ENCODE results near the gene ARL5C. TPM values are rescaled to one million over a fixed set of nuclear protein-coding genes. Genes with fewer than 3 reads are reported as not detected.
A peak's percentile ranks its signal among the peaks of the same experiment; 100 is the strongest.

Gene ARL5C, protein sequence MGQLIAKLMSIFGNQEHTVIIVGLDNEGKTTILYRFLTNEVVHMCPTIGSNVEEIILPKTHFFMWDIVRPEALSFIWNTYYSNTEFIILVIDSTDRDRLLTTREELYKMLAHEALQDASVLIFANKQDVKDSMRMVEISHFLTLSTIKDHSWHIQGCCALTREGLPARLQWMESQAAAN
- not detected for polyA plus RNA-seq (2012; ENCODE audit: missing spikeins)

DNA sequence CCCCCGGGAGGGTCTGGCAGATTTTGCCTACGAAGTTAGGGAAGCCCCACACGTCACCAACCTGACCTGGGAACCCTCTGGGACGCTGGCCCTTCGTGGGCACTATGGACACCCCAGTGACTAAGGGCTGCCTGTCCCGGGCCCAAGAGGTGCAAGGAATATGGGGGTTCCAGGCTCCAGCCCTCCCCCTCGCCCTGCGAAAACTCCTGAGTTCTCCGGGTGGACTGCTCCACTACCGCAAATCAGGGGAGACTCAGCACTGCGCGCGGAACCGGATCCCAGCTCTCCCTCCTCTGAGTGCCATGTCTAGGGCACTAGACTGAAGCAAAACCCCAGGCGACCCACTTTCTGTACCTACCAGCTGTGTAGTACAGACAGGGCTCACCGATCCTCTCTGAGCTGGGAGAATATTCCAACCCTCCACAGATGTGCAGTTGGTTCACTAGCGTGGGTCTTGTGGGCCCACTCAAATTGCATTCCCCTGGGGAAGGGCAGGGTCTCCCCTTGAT, at the start of gene ARL5C:
Gene ARL5C, minus strand, starts transcription at position 321 of the 509 bp plus-strand sequence. CDS start 401 bp downstream, outside the sequence.
- FAIRE-seq, result no peak

DNA sequence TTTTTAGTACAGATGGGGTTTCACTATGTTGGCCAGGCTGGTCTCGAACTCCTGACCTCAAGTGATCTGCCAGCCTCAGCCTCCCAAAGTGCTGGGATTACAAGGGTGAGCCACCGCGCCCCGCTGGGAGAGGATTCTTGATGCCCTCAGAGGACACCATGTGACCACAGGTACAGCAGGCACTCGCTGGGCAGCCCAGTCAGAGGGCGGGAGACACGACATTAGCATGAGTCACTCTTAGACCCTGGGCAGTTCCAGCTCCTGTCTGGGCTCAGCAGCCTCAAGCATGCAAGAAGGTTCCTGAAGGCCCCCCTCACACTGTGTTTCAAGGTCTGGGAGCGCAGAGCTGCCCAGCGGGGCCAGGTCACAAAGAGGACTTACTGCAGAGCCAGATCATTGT, 47.9 kb upstream of the ARL5C start:
- no peak for DNase-seq (ENCODE audit: insufficient read length)
- no peak for FAIRE-seq
- TF ChIP-seq POLR2AphosphoS5 (IDR thresholded peaks at IDR 0.05; ENCODE audit: low read depth, low read length), result no peak
- TF ChIP-seq POLR2A (IDR thresholded peaks at IDR 0.05; ENCODE audit: low read depth, low read length), result no peak
- no peak for TF ChIP-seq TAF1 (IDR thresholded peaks at IDR 0.05; ENCODE audit: borderline replicate concordance, low read depth, low read length)

More for the DNA sequence above, at the start of gene ARL5C:
- no peak for TF ChIP-seq POLR2AphosphoS5 (IDR thresholded peaks at IDR 0.05; ENCODE audit: low read depth, low read length)
- TF ChIP-seq POLR2A (IDR thresholded peaks at IDR 0.05; ENCODE audit: low read depth, low read length), result no peak
- no peak for TF ChIP-seq TAF1 (IDR thresholded peaks at IDR 0.05; ENCODE audit: borderline replicate concordance, low read depth, low read length)
- no peak for DNase-seq (ENCODE audit: insufficient read length)

DNA sequence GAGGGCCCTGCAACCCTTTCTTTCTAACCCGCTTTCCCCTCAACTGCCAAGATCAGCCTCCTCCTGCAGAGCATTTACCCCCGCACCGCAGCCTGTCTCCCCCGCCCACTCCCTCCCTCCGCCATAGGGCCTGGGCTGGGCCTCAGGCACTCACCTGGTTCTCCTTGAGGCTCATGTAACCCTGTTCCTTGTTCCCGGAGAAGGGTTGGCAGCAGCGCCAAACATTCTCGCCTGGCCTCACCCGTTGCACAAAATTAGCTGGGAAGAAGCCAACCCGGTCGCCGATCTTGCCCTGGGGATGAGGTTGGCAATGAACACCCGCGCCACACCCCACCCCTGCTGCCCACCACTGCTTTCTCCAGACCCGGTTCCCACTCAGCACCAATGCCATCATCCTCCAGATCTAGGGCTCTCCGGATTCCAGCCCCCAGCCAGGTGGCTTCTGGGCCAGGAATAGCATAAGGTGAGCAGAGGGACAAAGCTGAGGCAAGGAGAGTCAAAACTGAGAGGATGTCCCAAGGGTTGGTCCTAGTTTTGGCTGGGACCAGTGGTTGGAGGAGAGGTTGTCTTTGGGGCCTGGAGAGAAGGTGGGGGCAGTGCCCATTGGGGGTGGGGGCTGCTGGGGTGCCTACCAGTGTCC, 47.0 kb upstream of the ARL5C start:
- no peak for FAIRE-seq
- TF ChIP-seq TAF1 (IDR thresholded peaks at IDR 0.05; ENCODE audit: borderline replicate concordance, low read depth, low read length), result no peak
- no peak for TF ChIP-seq POLR2A (IDR thresholded peaks at IDR 0.05; ENCODE audit: low read depth, low read length)
- TF ChIP-seq POLR2AphosphoS5 (IDR thresholded peaks at IDR 0.05; ENCODE audit: low read depth, low read length), result no peak

DNA sequence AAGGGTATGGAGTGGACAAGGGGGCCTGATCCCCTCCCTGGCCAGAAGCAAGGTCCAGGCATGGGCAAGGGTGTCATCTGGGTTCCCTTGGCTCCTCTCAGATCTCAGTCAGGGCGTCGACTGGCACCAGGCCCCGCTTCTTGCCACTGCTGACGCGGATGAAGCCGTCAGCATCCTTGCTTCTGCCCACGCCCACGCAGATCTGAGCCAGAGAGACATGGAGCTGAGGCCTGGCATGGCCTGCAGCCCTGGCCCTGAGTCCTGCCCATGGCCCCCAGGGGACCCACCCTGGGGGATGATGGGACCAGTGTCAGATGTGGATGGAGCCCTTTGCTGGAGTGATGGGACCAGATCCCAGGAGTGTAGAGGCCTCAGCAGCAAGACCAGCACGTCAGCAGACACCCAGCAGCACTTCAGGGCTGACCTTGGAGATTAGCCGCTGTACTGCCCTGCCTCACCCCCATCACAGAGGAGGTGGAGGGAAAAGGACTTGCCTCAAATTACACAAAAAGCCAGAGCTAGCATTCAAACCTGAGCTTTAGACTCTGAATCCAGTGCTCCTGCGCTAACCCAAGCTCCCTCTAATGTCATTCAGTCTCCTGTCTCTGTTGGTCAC, 46.3 kb upstream of the ARL5C start:
- TF ChIP-seq POLR2AphosphoS5 (IDR thresholded peaks at IDR 0.05; ENCODE audit: low read depth, low read length), result no peak
- TF ChIP-seq POLR2A (IDR thresholded peaks at IDR 0.05; ENCODE audit: low read depth, low read length), result no peak
- no peak for TF ChIP-seq TAF1 (IDR thresholded peaks at IDR 0.05; ENCODE audit: borderline replicate concordance, low read depth, low read length)
- DNase-seq (ENCODE audit: insufficient read length), result no peak
- FAIRE-seq, result no peak

More for the DNA sequence above, 47.0 kb upstream of the ARL5C start:
- DNase-seq (ENCODE audit: insufficient read length), result no peak

- no peak for FAIRE-seq
- DNase-seq (ENCODE audit: insufficient read length), result no peak
- TF ChIP-seq POLR2AphosphoS5 (IDR thresholded peaks at IDR 0.05; ENCODE audit: low read depth, low read length) (no peak), TAF1 (IDR thresholded peaks at IDR 0.05; ENCODE audit: borderline replicate concordance, low read depth, low read length) (no peak), POLR2A (IDR thresholded peaks at IDR 0.05; ENCODE audit: low read depth, low read length) (no peak)
Observed at GRCh38 chr17:39210093-39210434, 44.1 kb upstream of the ARL5C start.

DNA sequence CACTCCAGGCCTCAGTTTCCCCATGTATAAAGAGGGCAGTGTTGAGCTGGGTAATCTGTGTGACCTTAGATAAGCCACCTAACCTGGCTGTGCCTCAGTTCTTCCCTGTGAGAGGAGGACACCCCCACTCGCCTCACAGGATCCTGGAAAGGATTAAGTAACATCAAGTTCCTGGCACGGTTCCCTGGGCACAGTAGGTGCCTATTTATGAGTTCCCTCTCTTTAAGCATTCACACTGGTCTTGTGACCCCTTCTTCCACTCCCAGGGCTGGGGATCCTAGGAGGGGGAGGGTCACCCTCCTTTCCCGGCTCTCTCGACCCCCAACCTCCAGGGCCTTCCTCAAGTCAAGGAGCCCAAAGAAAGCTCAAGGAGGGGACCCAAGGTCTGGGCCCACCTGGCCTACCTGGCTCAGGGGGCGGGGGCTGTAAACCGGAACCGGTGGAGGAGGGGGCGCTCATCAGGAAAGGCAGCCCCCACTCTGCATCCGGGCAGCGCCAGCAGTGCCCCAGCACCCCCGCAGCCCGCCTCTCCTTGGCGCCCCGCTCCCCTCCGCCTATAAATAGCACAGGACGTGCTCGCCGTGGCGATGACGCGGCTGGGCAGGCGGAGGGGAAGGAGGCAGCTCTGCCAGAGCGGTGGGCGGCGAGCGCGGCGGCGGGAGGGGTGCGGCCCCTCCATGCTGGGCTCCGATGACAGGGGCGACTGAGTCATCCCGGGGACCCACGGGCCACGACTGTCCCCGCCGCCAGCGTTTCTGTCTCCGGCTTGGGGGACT, 43.5 kb upstream of the ARL5C start:
- FAIRE-seq (peak; percentile 54), DNase-seq (ENCODE audit: insufficient read length) (no peak)
- TF ChIP-seq POLR2AphosphoS5 (IDR thresholded peaks at IDR 0.05; ENCODE audit: low read depth, low read length), result no peak
- TF ChIP-seq TAF1 (IDR thresholded peaks at IDR 0.05; ENCODE audit: borderline replicate concordance, low read depth, low read length), result no peak
- no peak for TF ChIP-seq POLR2A (IDR thresholded peaks at IDR 0.05; ENCODE audit: low read depth, low read length)

DNA sequence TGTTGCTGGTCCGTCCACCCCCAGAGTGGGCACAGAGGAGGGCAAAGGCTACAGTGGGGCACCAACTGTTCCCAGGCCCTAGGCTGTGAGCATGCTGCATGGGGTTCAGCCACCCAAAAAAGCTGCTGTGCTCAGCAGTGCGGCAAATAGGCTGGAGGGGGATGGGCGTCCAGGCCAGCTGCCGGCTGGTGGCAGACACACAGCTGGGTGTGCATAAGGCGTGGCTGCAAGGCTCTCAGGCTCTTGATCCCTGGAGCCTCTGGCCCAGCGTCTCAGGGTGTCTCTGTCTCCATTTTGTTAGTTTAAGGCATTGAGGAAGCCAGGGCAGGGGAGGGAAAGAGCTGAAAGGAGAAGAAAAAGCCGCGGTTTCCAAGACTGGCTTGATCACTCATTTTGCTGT, 42.9 kb upstream of the ARL5C start:
- DNase-seq (ENCODE audit: insufficient read length) (peak; percentile 68), FAIRE-seq (peak; percentile 90)
- TF ChIP-seq POLR2AphosphoS5 (IDR thresholded peaks at IDR 0.05; ENCODE audit: low read depth, low read length) (no peak), TAF1 (IDR thresholded peaks at IDR 0.05; ENCODE audit: borderline replicate concordance, low read depth, low read length) (no peak), POLR2A (IDR thresholded peaks at IDR 0.05; ENCODE audit: low read depth, low read length) (no peak)

DNA sequence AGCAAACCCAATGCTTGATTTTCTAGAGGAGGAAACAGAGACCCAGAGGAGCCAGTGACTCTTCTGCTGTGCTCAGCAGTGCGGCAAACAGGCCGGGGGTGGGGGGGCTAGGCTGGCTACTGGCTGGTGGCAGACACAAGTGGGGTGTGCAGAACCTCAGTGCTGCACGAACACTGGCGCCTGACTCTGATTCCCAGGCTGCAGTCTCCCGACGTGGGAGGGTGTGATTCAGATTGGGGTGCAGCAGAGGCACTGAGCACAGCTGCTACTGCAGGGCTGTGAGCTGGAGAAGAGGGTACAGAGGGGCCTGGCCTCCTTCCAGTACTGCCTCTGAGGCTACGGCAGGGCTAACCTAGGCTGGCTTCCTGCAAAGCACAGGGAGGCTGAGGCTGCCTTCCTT, 42.2 kb upstream of the ARL5C start:
- DNase-seq (ENCODE audit: insufficient read length), result no peak
- TF ChIP-seq TAF1 (IDR thresholded peaks at IDR 0.05; ENCODE audit: borderline replicate concordance, low read depth, low read length) (no peak), POLR2AphosphoS5 (IDR thresholded peaks at IDR 0.05; ENCODE audit: low read depth, low read length) (no peak), POLR2A (IDR thresholded peaks at IDR 0.05; ENCODE audit: low read depth, low read length) (no peak)
- no peak for FAIRE-seq

- TF ChIP-seq POLR2A (IDR thresholded peaks at IDR 0.05; ENCODE audit: low read depth, low read length), result peak; percentile 70
- TF ChIP-seq POLR2AphosphoS5 (IDR thresholded peaks at IDR 0.05; ENCODE audit: low read depth, low read length), result peak; percentile 55; the same call in 1 of the 2 replicates
- no peak for TF ChIP-seq TAF1 (IDR thresholded peaks at IDR 0.05; ENCODE audit: borderline replicate concordance, low read depth, low read length)
- DNase-seq (ENCODE audit: insufficient read length) (no peak), FAIRE-seq (no peak)
Observed at GRCh38 chr17:39205112-39205526, 39.2 kb upstream of the ARL5C start.

DNA sequence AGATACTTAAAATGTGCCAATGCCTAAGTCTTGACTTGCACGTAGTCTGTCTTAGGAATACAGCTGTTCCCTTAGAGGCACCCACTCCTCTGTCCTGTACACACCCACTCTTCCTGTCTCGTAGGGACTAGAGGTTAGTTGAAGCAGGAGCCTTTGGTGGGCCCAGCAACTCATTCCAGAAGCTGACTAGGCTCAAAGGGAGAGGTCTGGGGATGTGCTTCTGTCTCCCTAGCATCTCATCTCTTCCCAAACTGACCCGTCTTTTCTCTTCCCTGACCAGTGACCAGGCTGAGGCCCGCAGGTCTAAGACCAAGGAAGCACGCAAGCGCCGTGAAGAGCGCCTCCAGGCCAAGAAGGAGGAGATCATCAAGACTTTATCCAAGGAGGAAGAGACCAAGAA, 38.3 kb upstream of the ARL5C start:
- TF ChIP-seq POLR2AphosphoS5 (IDR thresholded peaks at IDR 0.05; ENCODE audit: low read depth, low read length) (no peak), TAF1 (IDR thresholded peaks at IDR 0.05; ENCODE audit: borderline replicate concordance, low read depth, low read length) (no peak), POLR2A (IDR thresholded peaks at IDR 0.05; ENCODE audit: low read depth, low read length) (no peak)
- DNase-seq (ENCODE audit: insufficient read length) (no peak), FAIRE-seq (no peak)

DNA sequence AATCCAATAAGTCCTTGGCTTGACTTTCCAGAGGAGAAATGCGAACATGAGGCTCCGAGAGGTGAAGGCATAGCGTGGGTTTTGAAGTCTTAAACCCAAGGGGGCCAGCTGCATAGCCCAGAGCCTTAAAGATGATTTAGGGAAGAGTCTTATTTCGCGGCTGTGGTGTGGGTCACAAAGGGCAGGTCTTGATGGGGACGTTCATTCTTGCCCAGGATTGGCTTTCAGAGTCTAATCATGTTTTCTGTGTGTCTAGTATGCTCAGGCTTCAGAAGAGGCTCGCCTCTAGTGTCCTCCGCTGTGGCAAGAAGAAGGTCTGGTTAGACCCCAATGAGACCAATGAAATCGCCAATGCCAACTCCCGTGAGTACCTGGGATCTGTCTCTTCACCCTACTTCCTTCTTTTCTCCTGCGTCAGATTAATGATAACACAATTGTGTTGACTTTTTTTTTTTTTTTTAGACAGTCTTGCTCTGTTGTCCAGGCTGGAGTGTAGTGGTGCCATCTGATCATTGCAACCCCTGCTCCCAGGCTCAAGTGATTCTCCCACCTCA, 35.1 kb upstream of the ARL5C start:
- TF ChIP-seq POLR2AphosphoS5 (IDR thresholded peaks at IDR 0.05; ENCODE audit: low read depth, low read length) (peak; percentile 68), POLR2A (IDR thresholded peaks at IDR 0.05; ENCODE audit: low read depth, low read length) (peak; percentile 45; the same call in 1 of the 2 replicates), TAF1 (IDR thresholded peaks at IDR 0.05; ENCODE audit: borderline replicate concordance, low read depth, low read length) (no peak)
- DNase-seq (ENCODE audit: insufficient read length) (no peak), FAIRE-seq (no peak)

Data from GM12892 (cell line).